VCaP (cell line): ENCODE results near the gene SMYD3.
"Not testable (repeated sequence)": the region's sequence is repeated elsewhere in the genome, so short reads cannot be mapped to it uniquely, and the experiment has no call there.

Source experiments
- H3K27ac ChIP-seq: fragments of 450-650 bp; 2 replicates; pipeline ENCODE4 v1.5.1; 2017
- TF ChIP-seq, protein P1 (sequence below): fragments of 450-650 bp; conservative IDR thresholded peaks from 2 replicates; pipeline ENCODE4 v1.5.1; 2017; ENCODE audit warnings: mild to moderate bottlenecking, moderate library complexity

SMYD3 gene

DNA sequence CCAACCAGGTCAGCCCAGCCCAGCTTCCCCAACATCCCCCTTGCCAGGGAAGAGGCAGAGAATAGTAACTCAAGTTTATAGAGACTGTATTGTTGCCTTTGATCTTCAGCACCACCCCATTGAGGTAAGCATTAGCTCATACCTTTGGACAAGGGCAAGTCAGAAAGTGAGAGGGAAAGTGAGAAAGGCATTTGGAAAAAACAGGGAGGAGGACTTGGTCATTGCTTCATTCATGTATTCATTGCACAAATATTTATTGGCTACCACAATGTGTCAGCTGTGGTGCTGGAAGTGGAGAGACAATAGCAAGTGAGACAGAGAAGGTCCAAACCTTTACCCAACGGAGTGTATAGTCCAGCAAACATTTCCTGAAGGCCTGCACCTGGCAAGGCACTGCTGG lies 791.1 kb downstream of the SMYD3 start:
- H3K27ac ChIP-seq = no peak overlapping the region
- TF ChIP-seq, protein P1, sequence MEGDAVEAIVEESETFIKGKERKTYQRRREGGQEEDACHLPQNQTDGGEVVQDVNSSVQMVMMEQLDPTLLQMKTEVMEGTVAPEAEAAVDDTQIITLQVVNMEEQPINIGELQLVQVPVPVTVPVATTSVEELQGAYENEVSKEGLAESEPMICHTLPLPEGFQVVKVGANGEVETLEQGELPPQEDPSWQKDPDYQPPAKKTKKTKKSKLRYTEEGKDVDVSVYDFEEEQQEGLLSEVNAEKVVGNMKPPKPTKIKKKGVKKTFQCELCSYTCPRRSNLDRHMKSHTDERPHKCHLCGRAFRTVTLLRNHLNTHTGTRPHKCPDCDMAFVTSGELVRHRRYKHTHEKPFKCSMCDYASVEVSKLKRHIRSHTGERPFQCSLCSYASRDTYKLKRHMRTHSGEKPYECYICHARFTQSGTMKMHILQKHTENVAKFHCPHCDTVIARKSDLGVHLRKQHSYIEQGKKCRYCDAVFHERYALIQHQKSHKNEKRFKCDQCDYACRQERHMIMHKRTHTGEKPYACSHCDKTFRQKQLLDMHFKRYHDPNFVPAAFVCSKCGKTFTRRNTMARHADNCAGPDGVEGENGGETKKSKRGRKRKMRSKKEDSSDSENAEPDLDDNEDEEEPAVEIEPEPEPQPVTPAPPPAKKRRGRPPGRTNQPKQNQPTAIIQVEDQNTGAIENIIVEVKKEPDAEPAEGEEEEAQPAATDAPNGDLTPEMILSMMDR = no peak

DNA sequence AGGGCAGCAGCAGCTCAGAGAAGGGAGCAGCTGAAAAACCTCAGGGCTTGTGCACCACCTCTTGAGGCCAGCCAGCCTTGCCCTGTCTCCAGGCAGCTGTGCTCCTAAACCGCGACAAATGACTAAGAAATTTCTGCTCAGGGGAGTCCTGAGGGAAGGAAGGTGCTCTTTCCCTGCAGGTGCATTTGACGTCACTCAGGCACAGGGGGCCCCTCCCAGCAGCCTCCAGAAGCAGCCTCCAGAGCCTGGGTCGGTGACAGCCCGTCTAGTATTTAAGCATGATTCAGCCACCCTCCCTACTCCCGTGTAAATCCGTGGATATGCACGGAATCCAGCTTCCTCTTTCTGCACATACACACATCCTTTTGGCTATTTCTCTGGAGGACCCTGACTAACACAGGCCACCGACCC lies 791.8 kb downstream of the SMYD3 start:
- TF ChIP-seq, protein P1 = no peak
- H3K27ac ChIP-seq = no peak overlapping the region

DNA sequence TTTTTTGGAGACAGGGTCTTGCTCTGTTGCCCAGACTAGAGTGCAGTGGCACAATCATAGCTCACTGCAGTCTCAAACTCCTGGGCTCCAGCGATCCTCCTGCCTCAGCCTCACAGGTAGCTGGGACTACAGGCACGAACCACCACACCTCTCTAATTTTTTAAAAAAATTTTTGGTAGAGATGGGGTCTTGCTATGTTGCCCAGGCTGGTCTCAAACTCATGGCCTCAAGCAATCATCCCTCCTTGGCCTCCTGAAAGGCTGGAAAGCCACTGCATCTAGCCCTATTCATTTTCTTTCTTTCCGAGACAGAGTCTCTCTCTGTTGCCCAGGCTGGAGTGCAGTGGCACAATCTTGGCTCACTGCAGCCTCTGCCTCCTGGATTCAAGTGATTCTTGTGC lies 793.1 kb downstream of the SMYD3 start:
- H3K27ac ChIP-seq = not testable (repeated sequence)

DNA sequence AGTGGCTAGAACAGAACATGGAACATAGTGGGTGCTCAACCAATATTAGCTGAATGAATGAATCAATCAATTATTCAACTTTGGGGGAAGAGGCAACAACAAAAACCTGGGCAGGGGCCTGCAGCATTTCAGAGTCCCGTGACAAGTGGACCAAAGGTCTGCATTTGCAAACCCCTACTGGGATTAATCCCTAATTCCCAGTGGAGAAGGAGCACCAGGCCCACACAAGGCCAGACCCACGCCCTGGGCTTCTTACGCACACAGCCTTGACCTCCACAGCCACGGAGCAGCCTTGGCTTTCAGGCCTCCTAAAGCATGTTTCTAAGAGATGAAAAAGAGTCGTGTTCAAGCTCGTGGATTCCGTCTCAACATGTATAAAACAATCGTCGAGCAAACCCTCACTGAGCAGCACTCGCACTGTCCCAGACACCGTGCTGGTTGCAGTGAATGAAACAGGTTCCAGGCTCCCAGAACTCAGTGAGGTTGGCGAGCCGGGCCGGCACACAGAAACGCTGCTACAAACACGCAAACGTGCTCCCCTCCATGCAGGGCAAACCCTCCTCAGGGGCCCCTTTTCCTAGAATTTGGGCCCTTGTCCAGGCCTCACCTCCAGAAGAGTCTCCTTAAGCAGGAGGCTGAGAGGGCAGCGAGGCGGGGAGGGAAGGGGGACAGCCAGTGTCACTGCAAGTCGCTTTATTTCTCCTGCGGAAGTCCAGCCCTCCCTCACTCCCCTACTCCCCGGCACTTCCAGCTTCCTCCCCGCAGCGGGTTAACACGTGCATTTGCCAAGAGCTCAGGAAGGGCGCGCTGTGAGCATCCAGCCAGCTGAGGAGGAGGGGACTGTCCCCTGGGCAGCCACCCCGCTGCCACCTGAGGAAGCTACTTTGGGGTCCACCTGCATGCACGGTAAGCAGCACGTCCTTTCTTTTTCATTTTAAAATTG lies 795.8 kb downstream of the SMYD3 start:
- H3K27ac ChIP-seq = no peak overlapping the region
- TF ChIP-seq, protein P1 = no peak

DNA sequence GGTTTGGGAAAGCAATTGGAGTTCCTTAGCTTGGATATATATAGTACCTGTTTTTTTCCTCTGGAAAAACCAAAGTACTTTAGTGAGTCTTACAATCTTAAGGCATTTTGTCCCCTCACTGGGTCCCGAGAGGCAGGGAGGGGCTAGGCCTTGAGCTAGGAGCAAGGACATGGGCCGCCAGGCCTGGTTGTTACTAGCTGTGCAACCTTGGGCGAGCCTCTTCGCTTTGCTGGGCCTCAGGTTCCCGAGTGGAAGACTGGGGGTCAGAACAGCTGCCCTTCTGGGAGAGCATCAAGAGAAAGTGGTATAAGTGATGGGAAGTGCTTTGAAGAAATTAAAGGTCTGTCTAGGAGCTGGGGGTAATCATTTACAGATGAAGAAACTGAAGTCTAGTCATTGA lies 799.1 kb downstream of the SMYD3 start:
- TF ChIP-seq, protein P1 = no peak

DNA sequence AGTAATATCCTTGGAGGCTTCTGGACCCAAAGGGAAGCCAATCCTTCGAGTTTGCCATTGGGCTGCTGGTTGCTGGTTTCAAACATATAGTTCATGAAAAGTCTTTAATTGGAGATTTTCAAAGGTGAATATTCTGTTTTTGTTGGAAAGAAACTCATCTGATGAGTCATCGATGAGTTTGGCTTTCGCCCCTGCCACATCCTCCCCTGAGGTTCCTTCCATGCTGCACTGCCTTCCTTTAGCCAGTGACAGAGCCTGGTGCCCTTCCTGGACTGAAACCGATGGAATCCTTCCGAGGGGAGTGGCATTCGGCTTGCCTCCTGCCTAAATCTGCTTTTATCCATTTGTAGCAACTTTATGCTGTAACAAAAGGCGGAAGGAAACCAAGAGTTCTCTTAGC lies 802.3 kb downstream of the SMYD3 start:
- TF ChIP-seq, protein P1 = no peak
- H3K27ac ChIP-seq = no peak overlapping the region

More for the DNA sequence above, 799.1 kb downstream of the SMYD3 start:
- no peak overlapping the region for H3K27ac ChIP-seq

DNA sequence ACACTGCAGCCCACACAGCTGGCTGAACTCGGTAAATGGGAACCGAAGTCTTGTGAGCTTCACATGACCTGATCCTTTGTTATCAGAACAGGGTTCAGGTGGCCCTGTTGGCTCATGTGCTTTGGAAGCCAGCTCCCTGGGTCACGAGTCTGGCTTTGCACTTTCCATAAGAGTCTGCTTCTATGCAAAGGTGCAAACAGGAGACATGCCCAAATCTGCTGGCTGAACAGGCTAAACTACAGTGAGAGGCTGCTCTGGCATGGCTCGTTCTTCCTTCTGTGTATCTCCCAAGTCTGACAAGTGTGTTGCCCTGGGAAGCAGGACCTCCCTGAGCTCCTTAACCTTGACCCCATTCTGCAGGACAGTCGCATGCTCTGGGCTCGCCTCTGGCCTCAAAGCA lies 802.7 kb downstream of the SMYD3 start:
- H3K27ac ChIP-seq = no peak overlapping the region
- TF ChIP-seq, protein P1 = no peak

DNA sequence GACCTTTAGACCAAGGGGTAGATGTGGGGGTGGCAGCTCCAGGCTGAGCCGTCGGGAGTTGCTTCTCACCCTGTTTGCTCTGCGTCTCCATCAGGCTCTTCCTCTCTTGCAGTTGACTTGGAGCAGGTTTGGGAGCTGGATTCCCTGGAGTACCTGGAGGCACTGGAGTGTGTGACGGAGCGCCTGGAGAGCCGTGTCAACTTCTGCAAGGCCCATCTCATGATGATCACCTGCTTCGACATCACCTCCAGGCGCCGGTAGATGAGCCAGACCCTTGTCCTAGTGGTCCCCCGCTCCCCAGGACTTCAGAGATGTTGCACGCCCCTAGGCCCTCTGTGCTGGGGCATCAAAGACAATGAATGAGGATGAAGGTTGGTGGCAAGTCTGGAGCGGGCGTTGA lies 804.7 kb downstream of the SMYD3 start:
- H3K27ac ChIP-seq = no peak overlapping the region

More for the DNA sequence above, 804.7 kb downstream of the SMYD3 start:
- TF ChIP-seq, protein P1 = no peak
